ENCODE measurements around the gene CAMTA1.

Gene CAMTA1

GRCh38 chr1:6779089-6779805 lies 6.0 kb upstream of the CAMTA1 start:
- H3K4me3 ChIP-seq (ENCODE audit: low read depth, low read length): no peak overlapping the region
- DNase-seq (ENCODE audit: low read depth): no peak
- no peak for TF ChIP-seq CTCF (IDR thresholded peaks at IDR 0.05; ENCODE audit: low read depth, low read length, missing control alignments)

- no peak overlapping the region for H3K4me3 ChIP-seq (ENCODE audit: low read depth, low read length)
- no peak for TF ChIP-seq CTCF (IDR thresholded peaks at IDR 0.05; ENCODE audit: low read depth, low read length, missing control alignments)
These were observed 3.1 kb upstream of the CAMTA1 start for GRCh38 chr1:6782151-6782550.

GRCh38 chr1:6783221-6783620 lies 2.0 kb upstream of the CAMTA1 start:
- H3K4me3 ChIP-seq (ENCODE audit: low read depth, low read length): peak overlapping the region; percentile 75; the same call in 1 of the 2 replicates
- TF ChIP-seq CTCF (IDR thresholded peaks at IDR 0.05; ENCODE audit: low read depth, low read length, missing control alignments): no peak
- no peak for DNase-seq (ENCODE audit: low read depth)

More at GRCh38 chr1:6782151-6782550, 3.1 kb upstream of the CAMTA1 start:
- DNase-seq (ENCODE audit: low read depth): no peak

- no peak for TF ChIP-seq CTCF (IDR thresholded peaks at IDR 0.05; ENCODE audit: low read depth, low read length, missing control alignments)
- no peak for DNase-seq (ENCODE audit: low read depth)
- H3K4me3 ChIP-seq (ENCODE audit: low read depth, low read length): peak overlapping the region; percentile 75
These were observed 1.2 kb upstream of the CAMTA1 start for GRCh38 chr1:6783936-6784559.

GRCh38 chr1:6784560-6785317 lies 515 bp upstream of the CAMTA1 start:
- peak; percentile 100 for DNase-seq (ENCODE audit: low read depth)
- H3K4me3 ChIP-seq (ENCODE audit: low read depth, low read length): peak overlapping the region; percentile 75
- no peak for TF ChIP-seq CTCF (IDR thresholded peaks at IDR 0.05; ENCODE audit: low read depth, low read length, missing control alignments)

- no peak for TF ChIP-seq CTCF (IDR thresholded peaks at IDR 0.05; ENCODE audit: low read depth, low read length, missing control alignments)
- no peak for DNase-seq (ENCODE audit: low read depth)
- peak overlapping the region; percentile 91 for H3K4me3 ChIP-seq (ENCODE audit: low read depth, low read length)
These were observed 663 bp downstream of the CAMTA1 start for GRCh38 chr1:6785728-6786505.

Measured in GM12864 (cell line).